ENCODE measurements around the gene PORCN. TPM values are rescaled to one million over a fixed set of nuclear protein-coding genes. Genes with fewer than 3 reads are reported as not detected.
A peak's percentile ranks its signal among the peaks of the same experiment; 100 is the strongest.

PORCN gene
- total and polyA plus RNA-seq, 9 of the 15 experiments (the other 6 are each of a cell fraction or from before 2014, with no cell fraction given), result 0.34 to 5.1 (median 2.8) TPM

GRCh38 chrX:48474127-48474526 lies 34.7 kb upstream of the PORCN start (continued):
- TF ChIP-seq REST (IDR thresholded peaks at IDR 0.05; ENCODE audit: borderline replicate concordance) (peak; percentile 38; the same call in 1 of the 2 replicates), REST (CRISPR knock-in tag; IDR thresholded peaks at IDR 0.05; ENCODE audit: low read depth) (no peak)

GRCh38 chrX:48474581-48474980 lies 34.2 kb upstream of the PORCN start:
- Histone ChIP-seq H2AFZ (ENCODE audit: low read depth, low read length) (0 out of 2 replicates have a peak overlapping the region, but pooled peaks have one; percentile 62), H3K9me1 (ENCODE audit: control insufficient read depth, insufficient read depth, low read length) (peaks cover 4% of the 10 kb centered on the region), H3K27me3 (ENCODE audit: control insufficient read depth in 2 of 2, insufficient read depth in 2 of 2, low read length in 2 of 2) (no peaks in the 10 kb centered on the region), H3K4me3 (peak overlapping the region; percentile 94), H3K79me2 (ENCODE audit: control insufficient read depth, insufficient read depth, low read length) (peaks cover 50% of the 10 kb centered on the region), H4K20me1 (replicated peaks; ENCODE audit: control insufficient read depth, insufficient read depth, low read length) (no peaks in the 10 kb centered on the region), H3K9me3 (replicated peaks; ENCODE audit: control insufficient read depth, insufficient read depth, low read depth, low read length) (no peaks in the 10 kb centered on the region), H3K27ac (ENCODE audit: extremely low read depth, low read depth, low read length) (peak overlapping the region; percentile 68; the same call in 2 of the 3 replicates), H3K4me2 (ENCODE audit: insufficient read depth, low read length) (peak overlapping the region; percentile 94), H3K36me3 (ENCODE audit: control insufficient read depth, insufficient read depth, low read length) (peaks cover 24% of the 10 kb centered on the region; the same call in 2 of the 3 replicates), H3K4me1 (replicated peaks in 1 of 2; ENCODE audit: control insufficient read depth in 2 of 2, insufficient read depth in 2 of 2, low read length in 2 of 2) (peaks cover 23 to 39% of the 10 kb centered on the region in 2 experiments; a peak in 4 of 5 replicates), H3K9ac (ENCODE audit: insufficient read depth in 1 of 2, low read depth in 2 of 2, low read length in 2 of 2) (peak overlapping the region; percentile 85 to 91)
- CTCF ChIA-PET (ENCODE audit: low intra/inter-chr PET ratio), result no interaction called here
- WGBS (ENCODE audit: insufficient coverage, low coverage, missing lambda C conversion rate), result 43% methylated on average over 5 of the region's 6 CpGs
- intact Hi-C loops (cut with micrococcal nuclease) (no loop called here), in situ Hi-C loops (cut with MboI) (no loop called here)
- FAIRE-seq (peak; percentile 11), ATAC-seq (no peak), DNase-seq (ENCODE audit: extremely low read depth in 1 of 4, low spot score in 3 of 4) (no peak)
- POLR2A ChIA-PET, result interaction anchor here (0.5 to 1.0 kb wide), 3 partner anchors 13 to 100 kb away, joined by 3 to 4 read pairs (median 3); partner anchors contain the start of gene RBM3
- no peak for TF ChIP-seq ETV6 (IDR thresholded peaks at IDR 0.05; ENCODE audit: borderline replicate concordance in 1 of 2, low read depth in 2 of 2, low read length in 1 of 2)
- TF ChIP-seq ETV6 (CRISPR knock-in tag; IDR thresholded peaks at IDR 0.05; ENCODE audit: borderline replicate concordance), result no peak
- BruUV-seq (replicated peaks), result no TSS peak
